Activated B cell treated with CpG ODN at 0.5 μM for 24 hours (primary cell): ENCODE results near the gene COBL. TPM values are rescaled to one million over a fixed set of nuclear protein-coding genes. Genes with fewer than 3 reads are reported as not detected.

Experiments
- ATAC-seq: fragments of 200-7000 bp; cut with Tn5 transposase; one replicate; pipeline ENCODE4 v1.10.0; 2021; ENCODE audit warnings: low read depth, mild to moderate bottlenecking, moderate library complexity
- CTCF ChIA-PET: fragments of 350-600 bp; sonication (Branson Sonifier 250); formaldehyde crosslinking; loops from one replicate; lab custom pipeline; 2021; ENCODE audit warnings: antibody characterized with exemption; lab: Charles Lee
- POLR2A ChIA-PET: fragments of 350-600 bp; sonication (Branson Sonifier 250); formaldehyde crosslinking; loops from one replicate; lab custom pipeline; 2021; ENCODE audit warnings: antibody characterized with exemption; lab: Charles Lee
- DNase-seq: peaks from one replicate; pipeline ENCODE4 v3.0.0; 2022
- H3K27ac Mint-ChIP-seq: one replicate; pipeline ENCODE4 v1.8.0; 2020; ENCODE audit warnings: mixed read lengths
- H3K27me3 Mint-ChIP-seq: one replicate; pipeline ENCODE4 v1.8.0; 2021; ENCODE audit warnings: mixed read lengths
- H3K36me3 Mint-ChIP-seq: one replicate; pipeline ENCODE4 v1.8.0; 2021; ENCODE audit warnings: low read depth, mixed read lengths
- H3K4me1 Mint-ChIP-seq: one replicate; pipeline ENCODE4 v1.8.0; 2021; ENCODE audit warnings: mixed read lengths
- H3K4me3 Mint-ChIP-seq: one replicate; pipeline ENCODE4 v1.8.0; 2020; ENCODE audit warnings: mild to moderate bottlenecking, mixed read lengths
- H3K9me3 Mint-ChIP-seq: one replicate; pipeline ENCODE4 v1.8.0; 2020; ENCODE audit warnings: mixed read lengths
- intact Hi-C: fragments of 100-400 bp; cut with micrococcal nuclease; formaldehyde crosslinking; loops from one replicate; pipeline ENCODE4 v1.15.1; 2024
- total RNA-seq: library from RNA; stranded (reverse); gene quantifications from 2 replicates; pipeline ENCODE4 v1.2.3, GENCODE V29; 2022
- TF ChIP-seq, protein P1 (sequence below): fragments of 200-600 bp; IDR thresholded peaks from one replicate; pipeline ENCODE4 v1.8.0; 2022; ENCODE audit warnings: antibody characterized with exemption, mild to moderate bottlenecking

Gene COBL
- total RNA-seq, 1 donor from 2014 or later: not detected

GRCh38 chr7:51233374-51233773 lies 83.2 kb downstream of the COBL start:
- no peaks in the 10 kb centered on the region for H3K9me3 Mint-ChIP-seq
- DNase-seq (no peak), ATAC-seq (no peak)
- ChIA-PET POLR2A (no interaction called here), CTCF (no interaction called here)
- H3K27ac Mint-ChIP-seq: no peak overlapping the region
- TF ChIP-seq, protein P1, sequence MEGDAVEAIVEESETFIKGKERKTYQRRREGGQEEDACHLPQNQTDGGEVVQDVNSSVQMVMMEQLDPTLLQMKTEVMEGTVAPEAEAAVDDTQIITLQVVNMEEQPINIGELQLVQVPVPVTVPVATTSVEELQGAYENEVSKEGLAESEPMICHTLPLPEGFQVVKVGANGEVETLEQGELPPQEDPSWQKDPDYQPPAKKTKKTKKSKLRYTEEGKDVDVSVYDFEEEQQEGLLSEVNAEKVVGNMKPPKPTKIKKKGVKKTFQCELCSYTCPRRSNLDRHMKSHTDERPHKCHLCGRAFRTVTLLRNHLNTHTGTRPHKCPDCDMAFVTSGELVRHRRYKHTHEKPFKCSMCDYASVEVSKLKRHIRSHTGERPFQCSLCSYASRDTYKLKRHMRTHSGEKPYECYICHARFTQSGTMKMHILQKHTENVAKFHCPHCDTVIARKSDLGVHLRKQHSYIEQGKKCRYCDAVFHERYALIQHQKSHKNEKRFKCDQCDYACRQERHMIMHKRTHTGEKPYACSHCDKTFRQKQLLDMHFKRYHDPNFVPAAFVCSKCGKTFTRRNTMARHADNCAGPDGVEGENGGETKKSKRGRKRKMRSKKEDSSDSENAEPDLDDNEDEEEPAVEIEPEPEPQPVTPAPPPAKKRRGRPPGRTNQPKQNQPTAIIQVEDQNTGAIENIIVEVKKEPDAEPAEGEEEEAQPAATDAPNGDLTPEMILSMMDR: no peak
- no peaks in the 10 kb centered on the region for H3K4me1 Mint-ChIP-seq
- intact Hi-C loops: no loop called here
- H3K4me3 Mint-ChIP-seq: no peak overlapping the region
- no peaks in the 10 kb centered on the region for H3K27me3 Mint-ChIP-seq
- no peaks in the 10 kb centered on the region for H3K36me3 Mint-ChIP-seq

GRCh38 chr7:51230723-51231122 lies 85.9 kb downstream of the COBL start:
- no peaks in the 10 kb centered on the region for H3K36me3 Mint-ChIP-seq
- DNase-seq: no peak
- H3K9me3 Mint-ChIP-seq: no peaks in the 10 kb centered on the region
- no peak overlapping the region for H3K4me3 Mint-ChIP-seq
- TF ChIP-seq, protein P1: no peak
- H3K27ac Mint-ChIP-seq: no peak overlapping the region
- intact Hi-C loops: no loop called here
- no peak for ATAC-seq
- H3K27me3 Mint-ChIP-seq: no peaks in the 10 kb centered on the region
- ChIA-PET CTCF (no interaction called here), POLR2A (no interaction called here)
- no peaks in the 10 kb centered on the region for H3K4me1 Mint-ChIP-seq

- Mint-ChIP-seq H3K4me3 (no peak overlapping the region), H3K9me3 (no peaks in the 10 kb centered on the region), H3K4me1 (no peaks in the 10 kb centered on the region), H3K36me3 (no peaks in the 10 kb centered on the region), H3K27me3 (no peaks in the 10 kb centered on the region), H3K27ac (no peak overlapping the region)
- POLR2A ChIA-PET: no interaction called here
- DNase-seq (no peak), ATAC-seq (no peak)
- CTCF ChIA-PET: no interaction called here
- intact Hi-C loops: no loop called here
- TF ChIP-seq, protein P1: no peak
Observed at GRCh38 chr7:51230324-51230625, 86.3 kb downstream of the COBL start.

- POLR2A ChIA-PET: no interaction called here
Observed at GRCh38 chr7:51229620-51230323, 86.8 kb downstream of the COBL start.

DNA sequence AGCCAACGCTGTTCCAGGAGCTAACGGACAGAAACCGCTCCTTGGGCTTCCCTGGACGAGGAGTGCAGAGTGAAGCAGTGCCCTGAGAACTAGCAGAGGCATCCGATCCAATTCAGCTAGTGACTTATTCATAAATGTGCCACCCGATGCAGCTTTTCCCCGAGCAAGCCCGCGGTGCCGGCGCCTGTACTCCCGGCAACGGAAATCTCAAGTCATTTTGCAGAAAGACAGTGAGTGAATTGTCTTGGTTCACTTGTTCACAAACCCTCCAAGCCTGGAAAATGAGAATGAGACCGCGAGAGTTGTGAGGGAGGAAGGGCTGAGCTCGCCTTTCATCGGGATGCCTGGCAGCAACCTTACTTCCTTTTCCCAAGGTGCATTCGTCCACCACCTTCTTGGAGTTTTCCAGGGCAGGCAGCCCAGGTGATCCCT lies 87.5 kb downstream of the COBL start:
- no peak overlapping the region for H3K27ac Mint-ChIP-seq
- TF ChIP-seq, protein P1: no peak
- H3K36me3 Mint-ChIP-seq: no peaks in the 10 kb centered on the region
- H3K27me3 Mint-ChIP-seq: no peaks in the 10 kb centered on the region
- no peaks in the 10 kb centered on the region for H3K4me1 Mint-ChIP-seq
- ATAC-seq (no peak), DNase-seq (no peak)
- ChIA-PET CTCF (no interaction called here), POLR2A (no interaction called here)
- no peaks in the 10 kb centered on the region for H3K9me3 Mint-ChIP-seq
- H3K4me3 Mint-ChIP-seq: no peak overlapping the region
- intact Hi-C loops: no loop called here

More at GRCh38 chr7:51229620-51230323, 86.8 kb downstream of the COBL start:
- Mint-ChIP-seq H3K4me3 (no peak overlapping the region), H3K27ac (no peak overlapping the region), H3K27me3 (no peaks in the 10 kb centered on the region), H3K4me1 (no peaks in the 10 kb centered on the region), H3K9me3 (no peaks in the 10 kb centered on the region), H3K36me3 (no peaks in the 10 kb centered on the region)
- DNase-seq: no peak
- CTCF ChIA-PET: no interaction called here
- TF ChIP-seq, protein P1: no peak
- no peak for ATAC-seq
- intact Hi-C loops: no loop called here
